NCI-H2107 (cell line): ENCODE results near the gene SEMA4C.
"Not testable (repeated sequence)": the region's sequence is repeated elsewhere in the genome, so short reads cannot be mapped to it uniquely, and the experiment has no call there.

Experiments used
- DNase-seq: peaks from one replicate; lab custom pipeline; 2025; lab: John Stamatoyannopoulos, UW

Gene SEMA4C

DNA sequence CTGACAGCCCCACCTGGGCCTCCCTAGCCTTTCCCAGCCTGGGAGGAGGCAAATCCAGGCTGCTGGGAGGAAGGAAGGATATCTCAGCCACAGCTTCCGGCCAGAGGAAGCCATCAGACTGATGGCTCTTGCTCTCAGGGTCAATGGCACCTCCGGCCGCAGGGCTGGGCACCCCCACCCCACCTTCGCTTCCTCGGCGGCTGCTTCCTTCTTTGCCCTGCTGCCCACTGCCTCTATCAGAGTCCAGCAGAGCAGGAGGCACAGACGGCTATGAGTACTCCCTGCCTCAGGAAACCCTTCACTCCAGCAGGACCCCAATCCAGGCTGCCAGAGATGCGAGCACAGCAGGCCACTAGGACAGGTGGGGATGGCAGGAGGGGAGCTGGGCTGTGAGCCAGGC, 3.3 kb downstream of the SEMA4C start:
- no peak for DNase-seq

- no peak for DNase-seq
Observed at GRCh38 chr2:96866149-96866548, 3.7 kb downstream of the SEMA4C start.

DNA sequence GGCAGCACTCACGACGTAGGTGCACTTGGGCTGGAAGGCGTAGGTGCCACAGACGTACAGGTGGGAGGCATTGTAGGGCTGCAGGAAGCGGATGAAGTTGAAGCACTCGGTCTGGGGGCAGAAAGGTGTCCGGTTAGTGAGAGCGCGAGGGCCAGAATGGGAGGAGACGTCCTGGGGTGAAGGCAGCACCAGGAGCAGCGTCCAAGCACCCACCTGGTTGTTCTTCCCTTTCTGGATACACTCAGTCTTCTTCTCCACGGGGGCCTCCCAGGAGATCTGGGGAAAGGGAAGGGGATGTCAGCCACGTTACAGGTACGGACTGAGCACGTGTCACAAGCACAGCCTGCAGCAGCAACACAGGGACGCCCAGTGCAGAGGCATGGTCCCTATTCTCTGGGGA, 4.2 kb downstream of the SEMA4C start:
- DNase-seq, result no peak

DNA sequence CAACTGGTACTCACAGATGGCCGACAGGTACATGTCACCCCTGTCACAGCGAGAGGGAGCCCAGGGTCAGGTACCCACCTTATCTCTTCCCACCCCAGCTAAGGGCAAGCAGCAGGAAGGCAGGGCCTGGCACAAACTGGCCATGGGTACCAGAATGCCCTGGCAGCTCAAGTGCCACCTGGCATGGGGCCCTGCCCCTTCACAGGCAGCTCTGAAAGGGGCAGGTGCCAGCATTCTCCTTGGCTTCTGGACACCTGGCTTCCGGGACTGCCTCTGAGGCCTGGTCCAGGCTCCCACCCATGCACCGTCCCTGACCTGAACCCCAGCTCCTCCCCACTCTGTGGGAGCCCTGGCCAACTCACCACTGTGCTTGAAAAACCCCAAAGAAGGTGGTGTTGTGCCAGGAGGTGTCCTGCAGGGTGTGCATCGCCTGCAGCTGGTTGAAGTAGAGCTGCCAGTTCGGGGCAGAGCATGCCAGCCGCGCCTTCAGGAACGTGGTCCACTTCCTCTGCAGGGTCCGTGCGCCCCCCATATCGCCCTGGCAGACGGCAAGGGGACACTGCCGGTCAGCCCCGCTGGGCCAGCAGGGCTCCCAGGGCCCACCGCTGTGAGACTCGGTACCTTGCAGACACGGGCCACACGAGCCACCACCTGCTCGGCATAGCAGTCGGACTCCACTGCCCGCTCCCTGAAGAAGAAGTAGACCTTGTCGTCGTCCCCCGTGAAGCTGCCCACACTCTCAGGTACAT, 5.4 kb downstream of the SEMA4C start:
- DNase-seq, result no peak

DNA sequence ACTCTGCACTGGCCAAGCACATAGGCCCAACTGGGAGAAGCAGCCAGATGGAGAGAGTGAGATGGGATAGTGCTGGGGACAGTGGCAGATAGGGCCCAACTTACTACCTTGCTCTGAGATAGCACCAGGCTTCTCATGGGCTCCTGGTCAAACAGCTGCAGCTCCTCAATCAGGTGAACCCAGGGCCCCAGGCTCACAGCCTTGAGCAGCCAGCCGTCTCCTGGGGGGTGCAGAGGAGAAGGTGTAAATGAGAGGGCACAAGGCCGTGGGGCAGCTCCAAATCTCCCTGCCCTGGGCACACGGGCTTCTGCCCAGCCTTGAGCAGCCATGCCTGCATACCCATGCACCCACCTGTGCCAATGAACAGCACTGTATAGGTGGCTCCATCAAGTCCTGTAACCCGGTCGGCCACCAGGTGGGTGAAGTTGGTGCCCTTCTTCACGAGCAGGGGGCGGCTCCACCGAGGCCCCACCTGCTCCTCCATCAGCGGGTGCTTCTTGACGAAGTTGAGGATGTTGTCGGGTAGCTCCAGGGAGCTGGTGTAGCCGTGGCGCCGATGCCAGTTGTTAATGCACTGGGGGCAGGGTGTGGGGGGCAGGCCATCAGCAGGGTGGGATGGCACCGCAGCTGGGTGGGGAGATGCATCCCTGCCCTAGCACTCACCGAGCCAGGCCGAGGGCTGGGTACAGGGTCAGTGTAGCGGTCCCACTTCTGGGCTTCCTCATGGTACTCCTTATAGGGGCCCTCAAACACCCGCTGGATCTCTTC, 6.1 kb downstream of the SEMA4C start:
- DNase-seq, result no peak

DNA sequence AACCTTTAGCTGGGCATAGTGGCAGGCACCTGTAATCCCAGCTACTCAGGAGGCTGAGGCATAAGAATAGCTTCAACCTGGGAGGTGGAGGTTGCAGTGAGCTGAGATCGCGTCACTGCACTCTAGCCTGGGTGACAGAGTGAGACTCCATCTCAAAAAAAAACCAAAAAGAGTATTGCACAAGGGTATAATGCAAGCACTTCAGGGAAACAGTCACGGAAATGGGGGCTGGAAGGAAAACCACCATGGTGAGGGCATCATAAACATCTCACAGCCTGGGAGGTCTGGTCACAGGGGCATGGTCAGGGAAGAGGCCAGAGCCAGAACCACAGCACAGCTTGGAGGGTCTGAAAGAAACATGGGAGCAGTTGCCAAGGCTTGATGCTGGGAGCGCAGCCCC, 6.8 kb downstream of the SEMA4C start:
- not testable (repeated sequence) for DNase-seq

- no peak for DNase-seq
Observed at GRCh38 chr2:96861074-96861473, 8.8 kb downstream of the SEMA4C start.

DNA sequence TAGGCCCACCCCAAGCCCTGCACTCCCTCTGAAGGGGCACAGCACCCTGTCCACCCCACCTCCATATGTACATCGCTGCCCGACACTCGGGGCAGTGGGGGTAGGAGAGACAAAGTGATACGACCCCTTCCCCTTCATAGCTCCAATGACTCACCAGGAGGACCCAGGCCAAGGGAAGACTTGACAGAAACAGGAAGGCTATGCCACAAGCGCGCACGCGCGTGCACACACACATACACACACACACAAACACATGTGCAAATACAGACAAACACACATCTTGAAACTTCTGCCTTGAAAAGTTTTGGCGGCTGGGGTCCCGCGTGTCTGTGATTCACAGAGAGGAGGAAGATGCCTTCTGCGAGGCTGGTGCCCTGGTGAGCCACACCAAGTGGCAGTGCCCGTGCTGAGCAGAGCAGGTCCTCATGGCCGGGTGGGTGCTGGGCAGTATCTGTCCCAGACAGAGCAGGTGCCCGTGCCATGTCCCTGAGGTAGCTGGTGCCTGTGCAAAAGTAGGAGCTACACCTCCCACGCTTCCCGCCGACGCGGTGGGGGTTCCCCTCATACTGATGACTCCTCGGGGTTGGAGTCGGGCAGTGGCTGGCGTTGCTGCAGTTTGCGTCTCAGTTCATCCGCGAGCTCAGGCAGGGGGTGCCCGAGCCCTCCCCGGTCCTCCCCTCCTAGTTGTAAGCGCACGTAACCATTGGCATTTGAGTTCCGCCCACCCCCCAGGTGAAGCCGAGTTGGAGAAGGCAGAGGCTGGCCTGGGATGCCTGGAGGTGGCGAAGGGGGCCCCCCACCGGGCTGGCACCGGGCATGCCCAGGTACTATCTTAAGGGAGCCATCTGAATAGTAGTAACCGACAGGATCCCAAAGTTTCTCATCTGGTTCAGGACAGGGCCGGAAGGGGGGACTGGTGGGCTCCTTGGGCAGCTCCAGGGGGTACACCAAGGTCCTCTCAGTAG, 9.5 kb downstream of the SEMA4C start:
- DNase-seq, result no peak

GRCh38 chr2:96859681-96860064, 10.2 kb downstream of the SEMA4C start:
- DNase-seq, result no peak

DNA sequence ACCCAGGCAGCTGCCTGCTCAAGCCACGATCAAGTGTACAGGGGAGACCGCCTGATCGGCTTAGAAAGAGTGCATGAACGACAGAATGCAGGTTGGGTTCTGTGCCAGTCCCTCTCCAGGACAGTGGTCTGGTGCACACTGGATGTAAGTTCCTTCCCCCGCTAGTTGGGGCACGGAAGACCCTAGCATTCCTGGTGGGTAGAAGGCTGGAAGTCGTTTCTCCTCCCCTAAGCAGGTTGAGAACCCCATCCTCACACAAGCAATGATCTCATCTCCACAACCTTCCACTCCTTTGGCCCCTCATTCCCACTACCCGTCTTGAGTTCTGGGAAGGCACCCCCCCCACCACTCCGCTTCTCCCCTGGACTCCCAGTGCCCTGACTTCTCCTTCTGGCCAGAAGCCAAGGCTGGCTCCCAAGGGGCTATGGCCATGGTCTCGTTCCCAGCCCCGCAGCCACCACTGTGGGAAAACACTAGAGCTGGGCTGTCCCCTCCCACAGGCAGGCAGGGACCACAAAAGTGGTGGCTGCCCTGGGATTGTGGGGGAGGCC, 10.7 kb downstream of the SEMA4C start:
- DNase-seq, result no peak

GRCh38 chr2:96857667-96858372, 12.1 kb downstream of the SEMA4C start, which contains the start of gene ANKRD39:
ANKRD39 (minus strand) TSS chr2:96858016; CDS start chr2:96857987, 29 bp downstream.
- DNase-seq, result peak; percentile 97

DNA sequence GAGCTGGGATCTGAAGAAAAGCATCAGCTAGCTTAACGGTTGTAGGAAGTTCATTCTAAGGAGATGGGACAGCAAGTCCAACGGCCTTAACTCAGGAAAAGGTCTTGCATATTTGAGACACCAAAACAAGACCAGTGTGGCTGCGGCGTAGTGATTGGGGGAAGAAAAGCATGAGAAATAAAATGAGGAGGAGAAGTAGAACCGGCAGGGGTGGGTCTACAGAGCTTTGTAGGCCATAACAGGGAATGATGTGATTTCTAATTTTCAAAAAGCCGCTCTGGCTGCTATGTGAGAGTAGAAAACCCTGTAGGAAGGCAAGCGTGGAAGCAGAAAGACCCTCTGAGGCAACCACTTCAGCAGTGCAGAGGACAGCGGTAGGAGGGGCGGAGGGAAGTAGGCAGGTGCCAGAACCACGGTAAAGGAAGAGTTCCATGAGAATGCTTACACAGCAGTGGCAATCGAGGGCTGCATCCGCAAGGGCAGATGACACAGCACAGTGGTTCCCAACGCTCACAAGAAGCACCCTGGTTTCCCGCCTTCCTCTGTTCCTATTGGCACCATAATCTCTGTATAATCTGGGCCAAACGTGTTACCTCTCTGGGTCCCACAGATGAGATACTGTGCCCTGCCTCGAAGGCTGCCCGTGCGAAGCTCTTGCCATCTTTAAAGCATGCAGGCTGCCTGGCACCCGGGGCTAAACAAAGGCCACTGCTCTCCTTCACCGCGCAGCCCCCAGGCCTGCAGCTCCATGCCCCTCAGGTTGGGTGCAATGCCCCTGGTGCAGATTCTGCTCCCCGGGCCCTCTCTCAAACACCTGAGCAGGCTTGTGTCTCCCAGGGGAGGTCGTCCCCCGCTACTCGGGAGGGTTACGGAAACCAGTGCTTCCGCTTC, 12.9 kb downstream of the SEMA4C start:
- no peak for DNase-seq

- DNase-seq, result no peak
Observed at GRCh38 chr2:96853321-96853720, 16.6 kb downstream of the SEMA4C start.

DNA sequence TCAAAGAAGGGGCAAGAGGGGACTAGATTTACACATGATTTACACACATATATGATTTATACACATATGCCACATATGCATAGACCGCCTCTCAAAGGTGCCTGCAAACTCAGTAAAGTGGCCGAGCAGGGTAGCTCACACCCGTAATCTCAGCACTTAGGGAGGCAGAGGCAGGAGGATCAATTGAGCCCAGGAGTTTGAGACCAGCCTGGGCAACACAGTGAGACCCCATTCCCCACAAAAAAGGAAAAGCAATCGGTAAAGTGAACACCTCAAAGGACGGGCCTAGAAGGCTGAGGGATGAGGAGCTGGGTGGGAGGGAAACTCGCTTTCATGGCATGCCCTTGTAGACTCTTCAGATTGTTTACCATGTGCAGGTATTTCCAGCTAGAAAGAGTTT, 17.2 kb downstream of the SEMA4C start:
- DNase-seq, result no peak

- DNase-seq, result no peak
Observed at GRCh38 chr2:96848264-96848663, 21.6 kb downstream of the SEMA4C start.

DNA sequence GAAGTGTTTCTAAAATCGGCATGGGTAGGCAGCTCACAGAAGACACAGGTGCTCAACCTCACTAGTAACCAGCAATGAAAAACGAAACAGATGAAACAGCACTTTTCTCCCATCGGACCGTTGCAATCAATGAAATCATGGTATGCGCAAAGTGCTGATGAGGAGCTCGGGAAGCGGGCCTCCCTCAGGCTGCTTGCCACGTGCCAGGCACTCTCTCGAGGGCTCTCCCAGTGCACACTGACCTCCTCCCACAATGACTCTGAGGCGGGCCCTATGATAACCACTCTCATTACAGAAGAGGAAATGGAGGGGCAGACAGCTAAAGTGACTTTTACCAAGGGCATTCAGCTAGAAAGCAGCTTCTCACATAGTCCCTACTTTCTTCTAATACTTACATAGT, 22.3 kb downstream of the SEMA4C start:
- DNase-seq, result no peak

DNA sequence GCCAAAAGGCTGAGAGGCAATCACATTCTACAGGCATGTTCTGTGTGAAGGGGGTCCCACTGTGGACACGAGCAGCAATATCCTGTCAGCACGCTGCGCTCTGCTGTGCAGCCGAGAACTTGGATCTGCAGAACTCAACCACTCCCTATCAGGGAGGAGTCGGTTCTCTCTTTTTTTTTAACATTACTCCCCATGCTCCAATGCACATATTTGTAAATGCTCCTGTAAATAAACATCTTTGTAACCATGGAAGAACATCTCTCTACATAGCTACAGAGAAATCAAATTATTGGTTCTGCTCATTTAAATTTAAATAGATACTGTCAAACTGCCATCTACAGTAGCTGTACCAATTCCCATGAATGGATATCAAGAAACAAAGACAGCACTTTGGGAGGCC, 23.1 kb downstream of the SEMA4C start:
- no peak for DNase-seq

- no peak for DNase-seq
Observed at GRCh38 chr2:96844405-96844808, 25.5 kb downstream of the SEMA4C start.

DNA sequence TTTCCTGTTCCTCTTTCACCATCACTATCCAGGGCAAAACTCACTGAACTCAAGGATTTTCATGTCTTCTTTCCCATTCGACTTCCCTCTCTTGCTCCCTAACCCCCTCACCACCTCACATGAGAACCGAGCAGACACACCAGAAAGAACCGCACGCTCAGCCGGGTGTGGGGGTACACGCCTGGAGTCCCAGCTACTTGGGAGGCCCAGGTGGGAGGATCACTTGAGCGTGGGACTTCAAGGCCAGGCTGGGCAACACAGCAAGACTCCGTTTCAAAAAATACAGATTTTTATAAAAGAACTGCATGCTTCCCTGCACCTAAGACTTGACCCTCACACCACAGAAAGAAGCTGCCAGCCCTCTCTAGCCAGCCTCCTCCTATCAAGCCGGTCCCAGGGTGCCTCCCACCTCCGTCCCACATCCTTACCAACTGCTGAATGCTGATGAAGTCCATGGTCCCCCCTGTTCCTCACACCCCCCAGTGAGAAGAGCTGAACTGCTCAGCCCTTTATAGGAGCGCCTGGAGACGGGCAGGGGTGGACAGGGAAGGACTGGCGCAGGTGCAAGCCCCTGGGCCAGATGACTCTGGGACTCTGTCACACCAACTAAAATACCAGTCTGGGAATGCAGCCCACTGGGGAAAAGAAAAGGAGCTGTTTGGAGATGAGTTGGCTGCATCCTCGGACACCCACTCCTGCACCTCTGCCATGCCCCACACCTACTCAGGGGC, 26.2 kb downstream of the SEMA4C start, which contains the start of gene ANKRD23:
TSS of gene ANKRD23 (minus strand) at position 484 of the 731 bp plus-strand sequence. CDS start at position 455, 29 bp downstream.
- no peak for DNase-seq
